HepG2 (cell line): ENCODE results near the gene VAMP5. TPM values are rescaled to one million over a fixed set of nuclear protein-coding genes. Genes with fewer than 3 reads are reported as not detected.
A peak's percentile ranks its signal among the peaks of the same experiment; 100 is the strongest.

Source experiments
- ARNTL ChIP-seq: sonication (generic); formaldehyde crosslinking; IDR thresholded peaks from 2 replicates; pipeline ENCODE4 v1.4.0; 2020; ENCODE audit warnings: mild to moderate bottlenecking, missing genetic modification reagents
- ATF4 ChIP-seq, 2 experiments: fragments of 450-650 bp in 1 of 2; sonication (generic) in 1 of 2; formaldehyde crosslinking; IDR thresholded peaks; 2 replicates each; pipeline versions ENCODE4 v1.5.0 to v1.8.0; 2020 to 2022; ENCODE audit warnings: mild to moderate bottlenecking in 1 of 2, missing genetic modification reagents in 1 of 2
- BRCA1 ChIP-seq: sonication (generic); formaldehyde crosslinking; IDR thresholded peaks from 2 replicates; pipeline ENCODE4 v1.4.0; 2020; ENCODE audit warnings: missing genetic modification reagents
- CCAR2 ChIP-seq: fragments of 200-400 bp; formaldehyde crosslinking; optimal IDR thresholded peaks from 2 replicates; pipeline ENCODE3; 2018; ENCODE audit warnings: low read depth, mild to moderate bottlenecking, low read length, moderate library complexity
- DMAP1 ChIP-seq: IDR thresholded peaks from 2 replicates; pipeline ENCODE4 v1.6.1; 2016
- DZIP1 ChIP-seq: sonication (generic); formaldehyde crosslinking; IDR thresholded peaks from 2 replicates; pipeline ENCODE4 v1.5.0; 2020; ENCODE audit warnings: mild to moderate bottlenecking, missing genetic modification reagents
- JUN ChIP-seq: sonication (generic); formaldehyde crosslinking; IDR thresholded peaks from 2 replicates; pipeline ENCODE4 v1.4.0; 2020; ENCODE audit warnings: mild to moderate bottlenecking, missing genetic modification reagents
- MYC ChIP-seq: sonication (generic); formaldehyde crosslinking; IDR thresholded peaks from 2 replicates; pipeline ENCODE4 v1.9.0; 2021; ENCODE audit warnings: missing genetic modification reagents, borderline replicate concordance
- PHF21A ChIP-seq: sonication (generic); formaldehyde crosslinking; IDR thresholded peaks from 2 replicates; pipeline ENCODE4 v1.5.0; 2020; ENCODE audit warnings: mild to moderate bottlenecking, missing genetic modification reagents
- STAT6 ChIP-seq: sonication (generic); formaldehyde crosslinking; IDR thresholded peaks from 2 replicates; pipeline ENCODE4 v1.4.0; 2020; ENCODE audit warnings: missing genetic modification reagents, mild to moderate bottlenecking, borderline replicate concordance
- THAP11 ChIP-seq: IDR thresholded peaks from 2 replicates; pipeline ENCODE4 v1.6.1; 2016; ENCODE audit warnings: missing biosample characterization, missing genetic modification reagents
- ZBTB25 ChIP-seq: IDR thresholded peaks from 2 replicates; pipeline ENCODE4 v1.6.1; 2018; ENCODE audit warnings: missing genetic modification reagents
- ZBTB4 ChIP-seq: sonication (generic); formaldehyde crosslinking; IDR thresholded peaks from 2 replicates; pipeline ENCODE4 v1.4.0; 2020; ENCODE audit warnings: missing genetic modification reagents, mild to moderate bottlenecking, borderline replicate concordance
- ZIK1 ChIP-seq: sonication (generic); formaldehyde crosslinking; IDR thresholded peaks from 2 replicates; pipeline ENCODE4 v1.5.0; 2020; ENCODE audit warnings: mild to moderate bottlenecking, low read depth, missing genetic modification reagents, borderline replicate concordance
- ZNF34 ChIP-seq: sonication (generic); formaldehyde crosslinking; IDR thresholded peaks from 2 replicates; pipeline ENCODE4 v1.4.0; 2020; ENCODE audit warnings: mild to moderate bottlenecking, missing genetic modification reagents, borderline replicate concordance
- ZNF430 ChIP-seq: sonication (generic); formaldehyde crosslinking; IDR thresholded peaks from 2 replicates; pipeline ENCODE4 v1.9.0; 2021; ENCODE audit warnings: mild to moderate bottlenecking, missing genetic modification reagents
- ZNF768 ChIP-seq: sonication (generic); formaldehyde crosslinking; IDR thresholded peaks from 2 replicates; pipeline ENCODE4 v1.4.0; 2020; ENCODE audit warnings: missing genetic modification reagents
- polyA plus RNA-seq, 8 experiments: library from polyadenylated mRNA; depleted of rRNA in 3 of 8; stranded (reverse) in 7 of 8; unstranded in 1 of 8; fragments of >200 nt; fragmentation: Illumina TruSeq in 4 of 8; extraction: Trizol in 4 of 8; gene quantifications; 2 replicates each; pipeline versions ENCODE4 v1.2.1 to v1.2.3, GENCODE V29; 2011 to 2016; ENCODE audit warnings: low read depth in 4 of 8, missing spikeins in 1 of 8, mixed read lengths in 1 of 8; ENCODE audit not compliant: insufficient read depth in 1 of 8
- total RNA-seq, 5 experiments: library from RNA; depleted of rRNA; stranded (reverse); fragments of >200 nt; fragmentation: Illumina TruSeq; extraction: Trizol; gene quantifications; 2 replicates each; pipeline ENCODE4 v1.2.3, GENCODE V29; 2016; ENCODE audit warnings: low read depth in 1 of 5

Gene VAMP5
- total and polyA plus RNA-seq, 2 of the 13 experiments (the other 11 are each of a cell fraction or from before 2014, with no cell fraction given): 7.2 to 56.7 TPM

- TF ChIP-seq DZIP1 (peak; percentile 78; the same call in 1 of the 2 replicates), ZBTB25 (CRISPR knock-in tag) (no peak; the same call in 1 of the 2 replicates), BRCA1 (CRISPR knock-in tag) (0 out of 2 replicates have a peak, but pooled peaks have one; percentile 53), THAP11 (CRISPR knock-in tag) (peak; percentile 81), ATF4 (CRISPR knock-in tag; IDR thresholded peaks at IDR 0.05) (no peak; a peak in 1 of 4 replicates), MYC (CRISPR knock-in tag) (peak; percentile 75; the same call in 1 of the 2 replicates), CCAR2 (no peak), ZBTB4 (CRISPR knock-in tag) (peak; percentile 58; the same call in 1 of the 2 replicates), ZIK1 (CRISPR knock-in tag) (no peak), ZNF768 (0 out of 2 replicates have a peak, but pooled peaks have one; percentile 14), ZNF430 (CRISPR knock-in tag) (peak; percentile 91; the same call in 1 of the 2 replicates), ZNF34 (no peak; the same call in 1 of the 2 replicates), ARNTL (CRISPR knock-in tag) (no peak), JUN (peak; percentile 43; the same call in 1 of the 2 replicates), PHF21A (CRISPR knock-in tag) (peak; percentile 93; the same call in 1 of the 2 replicates), DMAP1 (CRISPR knock-in tag) (peak; percentile 40), STAT6 (CRISPR knock-in tag) (no peak)
Observed at GRCh38 chr2:85595301-85596025, 11.2 kb downstream of the VAMP5 start, which contains the start of gene RNF181 (continued).
